Vein endothelial cell (primary cell): ENCODE results near the gene MAT2A. TPM values are rescaled to one million over a fixed set of nuclear protein-coding genes. Genes with fewer than 3 reads are reported as not detected.

Source experiments
- small RNA-seq: library from RNA; depleted of rRNA; stranded (forward); fragments of <200 nt; gene quantifications from one replicate; pipeline ENCODE3, GENCODE V24; 2012
- total RNA-seq: library from RNA; depleted of rRNA; stranded (reverse); fragments of >200 nt; gene quantifications from 2 replicates; pipeline ENCODE4 v1.2.3, GENCODE V29; 2012

Gene MAT2A
- 93.4 and 101 TPM in 2 replicates for total RNA-seq

GRCh38 chr2:85538507-85539360 is at the start of gene MAT2A:
Gene MAT2A (plus strand): TSS chr2:85539168. CDS start chr2:85539288, 120 bp downstream.

GRCh38 chr2:85561280-85562212 is 22.6 kb downstream of the MAT2A start, which contains the start of gene GGCX:
Gene GGCX (minus strand): TSS chr2:85561493. CDS start chr2:85561428, 65 bp downstream.

GRCh38 chr2:85577386-85578242 is 38.6 kb downstream of the MAT2A start, which contains the start of gene VAMP8:
Gene VAMP8 (plus strand): TSS chr2:85577586. CDS start chr2:85577647, 61 bp downstream.

GRCh38 chr2:85584354-85584856 is 45.4 kb downstream of the MAT2A start, which contains the start of gene VAMP5:
Gene VAMP5 (plus strand): TSS chr2:85584431. CDS start chr2:85584491, 60 bp downstream.

Small RNA genes within 50 kb of the gene (small RNA-seq; reads per million reads assigned to genes)
- gene RN7SL126P = 0.08 reads per million

Other genes starting within 250 kb of the MAT2A start
- gene TGOLN2, start 211.2 kb upstream of the MAT2A start, total RNA-seq = 149 and 163 TPM in 2 replicates
- gene RETSAT, start 184.6 kb upstream of the MAT2A start, total RNA-seq = 49.2 and 67.9 TPM in 2 replicates
- 14.2 and 18.6 TPM in 2 replicates for gene ELMOD3, start 184.4 kb upstream of the MAT2A start, total RNA-seq
- gene CAPG, start 128.8 kb upstream of the MAT2A start, total RNA-seq = 33.6 and 40.4 TPM in 2 replicates
- not detected in 2 replicates for gene SH2D6, start 120.5 kb upstream of the MAT2A start, total RNA-seq
- 40.2 and 43.5 TPM in 2 replicates for gene GGCX, start 22.3 kb downstream of the MAT2A start, total RNA-seq
- 14.0 and 27.4 TPM in 2 replicates for gene VAMP8, start 38.4 kb downstream of the MAT2A start, total RNA-seq
- 40.1 and 44.1 TPM in 2 replicates for gene VAMP5, start 45.3 kb downstream of the MAT2A start, total RNA-seq
- 193 and 231 TPM in 2 replicates for gene RNF181, start 56.6 kb downstream of the MAT2A start, total RNA-seq
- gene TMEM150A, start 63.5 kb downstream of the MAT2A start, total RNA-seq = 11.8 and 14.0 TPM in 2 replicates
- gene C2orf68, start 72.9 kb downstream of the MAT2A start, total RNA-seq = 18.0 and 19.4 TPM in 2 replicates
- gene USP39, start 77.0 kb downstream of the MAT2A start, total RNA-seq = 48.0 and 50.2 TPM in 2 replicates
- not detected in 2 replicates for gene SFTPB, start 129.0 kb downstream of the MAT2A start, total RNA-seq
- gene GNLY, start 155.2 kb downstream of the MAT2A start, total RNA-seq = not detected in 2 replicates
- 13.2 and 17.0 TPM in 2 replicates for gene ATOH8, start 214.8 kb downstream of the MAT2A start, total RNA-seq